Astrocyte (in vitro differentiated cells and primary cell): ENCODE data around the gene NUMB. TPM values are rescaled to one million over a fixed set of nuclear protein-coding genes. Genes with fewer than 3 reads are reported as not detected.
A peak's percentile ranks its signal among the peaks of the same experiment; 100 is the strongest.

ENCODE experiments used
- DNase-seq: peaks from one replicate; pipeline ENCODE4 v3.0.0-alpha.2; 2010; ENCODE audit warnings: low read depth
- FAIRE-seq: peaks from 2 replicates; lab custom pipeline; 2011; peaks lifted over from hg19 to GRCh38; lab: Jason Lieb, UNC
- H2AFZ ChIP-seq: 2 replicates; pipeline ENCODE4 v1.6.0; 2012; ENCODE audit warnings: low read depth, low read length, inconsistent platforms
- H3K27ac ChIP-seq: 2 replicates; pipeline ENCODE4 v1.5.1; 2011; ENCODE audit warnings: low read depth, low read length, inconsistent platforms
- H3K27me3 ChIP-seq: 2 replicates; pipeline ENCODE4 v1.6.0; 2011; ENCODE audit warnings: low read length, inconsistent platforms; ENCODE audit not compliant: insufficient read depth
- H3K36me3 ChIP-seq: 2 replicates; pipeline ENCODE4 v1.5.1; 2011; ENCODE audit warnings: low read length, inconsistent platforms; ENCODE audit not compliant: insufficient read depth
- H3K4me1 ChIP-seq: 2 replicates; pipeline ENCODE4 v1.5.1; 2011; ENCODE audit warnings: low read length, inconsistent platforms; ENCODE audit not compliant: insufficient read depth
- H3K4me2 ChIP-seq: 2 replicates; pipeline ENCODE4 v1.6.0; 2012; ENCODE audit warnings: low read length, inconsistent platforms
- H3K4me3 ChIP-seq: 2 replicates; pipeline ENCODE4 v1.5.1; 2011; ENCODE audit warnings: low read depth, mild to moderate bottlenecking, low read length, inconsistent platforms; ENCODE audit not compliant: insufficient read depth
- H3K79me2 ChIP-seq: 2 replicates; pipeline ENCODE4 v1.6.0; 2012; ENCODE audit warnings: mild to moderate bottlenecking, low read length, inconsistent platforms; ENCODE audit not compliant: insufficient read depth
- H3K9ac ChIP-seq: 2 replicates; pipeline ENCODE4 v1.6.0; 2012; ENCODE audit warnings: mild to moderate bottlenecking, low read length, inconsistent platforms
- H3K9me3 ChIP-seq: 2 replicates; pipeline ENCODE4 v1.5.1; 2012; ENCODE audit warnings: low read depth, mild to moderate bottlenecking, low read length, inconsistent platforms; ENCODE audit not compliant: insufficient read depth
- H4K20me1 ChIP-seq: 2 replicates; pipeline ENCODE4 v1.6.0; 2012; ENCODE audit warnings: low read length, inconsistent platforms; ENCODE audit not compliant: insufficient read depth
- H3K27ac Mint-ChIP-seq: one replicate; pipeline ENCODE4 v1.8.0; 2021; ENCODE audit warnings: mild to moderate bottlenecking, mixed read lengths; ENCODE audit not compliant: unreplicated experiment
- H3K27me3 Mint-ChIP-seq: one replicate; pipeline ENCODE4 v1.8.0; 2021; ENCODE audit warnings: low read depth, mixed read lengths; ENCODE audit not compliant: unreplicated experiment
- H3K36me3 Mint-ChIP-seq: one replicate; pipeline ENCODE4 v1.8.0; 2021; ENCODE audit warnings: low read depth, mixed read lengths; ENCODE audit not compliant: unreplicated experiment
- H3K4me1 Mint-ChIP-seq: one replicate; pipeline ENCODE4 v1.8.0; 2021; ENCODE audit warnings: low read depth, mixed read lengths; ENCODE audit not compliant: unreplicated experiment
- H3K4me3 Mint-ChIP-seq: one replicate; pipeline ENCODE4 v1.8.0; 2021; ENCODE audit warnings: mild to moderate bottlenecking, moderate library complexity, mixed read lengths; ENCODE audit not compliant: unreplicated experiment
- H3K9me3 Mint-ChIP-seq: one replicate; pipeline ENCODE4 v1.8.0; 2021; ENCODE audit warnings: mild to moderate bottlenecking, mixed read lengths; ENCODE audit not compliant: unreplicated experiment
- EZH2 ChIP-seq: IDR thresholded peaks from 2 replicates; pipeline ENCODE4 v1.6.1; 2012; ENCODE audit warnings: mild to moderate bottlenecking, low read length, inconsistent platforms; ENCODE audit not compliant: insufficient read depth
- total RNA-seq: library from RNA; stranded (reverse); gene quantifications from 2 replicates; pipeline ENCODE4 v1.2.1, GENCODE V29; 2021
- TF ChIP-seq, protein P1 (sequence below): IDR thresholded peaks from 2 replicates; pipeline ENCODE4 v1.5.1; 2011; ENCODE audit warnings: low read depth, mild to moderate bottlenecking, inconsistent platforms, low read length, moderate library complexity; ENCODE audit not compliant: insufficient read depth

NUMB gene
- total RNA-seq, 1 donor from 2014 or later: 93.9 TPM

DNA sequence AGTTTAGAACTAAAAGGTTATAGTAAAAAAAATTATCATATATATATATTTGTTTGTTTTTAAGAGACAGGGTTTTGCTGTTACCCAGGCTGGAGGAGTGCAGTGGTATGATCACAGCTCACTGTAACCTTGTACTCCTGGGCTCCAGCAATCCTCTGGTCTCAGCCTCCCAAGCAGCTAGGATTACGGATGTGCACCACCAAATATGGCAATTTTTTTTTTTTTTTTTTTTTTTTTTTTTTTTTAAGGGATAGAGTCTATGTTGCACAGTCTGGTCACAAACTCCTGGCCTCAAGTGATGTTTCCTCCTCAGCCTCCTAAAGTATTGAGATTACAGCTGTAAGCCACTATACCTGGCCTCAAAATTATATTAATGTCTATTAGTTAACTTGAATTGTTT lies 172.4 kb downstream of the NUMB start:
- Histone ChIP-seq H3K27me3 (no peaks in the 10 kb centered on the region), H2AFZ (no peak overlapping the region), H3K9ac (no peak overlapping the region), H3K9me3 (no peaks in the 10 kb centered on the region), H3K4me3 (no peak overlapping the region), H3K27ac (no peak overlapping the region), H3K4me1 (no peaks in the 10 kb centered on the region), H4K20me1 (peaks cover 17% of the 10 kb centered on the region), H3K79me2 (no peaks in the 10 kb centered on the region), H3K4me2 (no peak overlapping the region), H3K36me3 (peaks cover 45% of the 10 kb centered on the region)
- Mint-ChIP-seq H3K4me1 (peaks cover 8% of the 10 kb centered on the region), H3K4me3 (no peak overlapping the region), H3K36me3 (peaks cover 5% of the 10 kb centered on the region), H3K27ac (no peak overlapping the region), H3K9me3 (no peaks in the 10 kb centered on the region), H3K27me3 (no peaks in the 10 kb centered on the region)
- FAIRE-seq (no peak), DNase-seq (no peak)
- no peak for TF ChIP-seq EZH2
- TF ChIP-seq, protein P1, sequence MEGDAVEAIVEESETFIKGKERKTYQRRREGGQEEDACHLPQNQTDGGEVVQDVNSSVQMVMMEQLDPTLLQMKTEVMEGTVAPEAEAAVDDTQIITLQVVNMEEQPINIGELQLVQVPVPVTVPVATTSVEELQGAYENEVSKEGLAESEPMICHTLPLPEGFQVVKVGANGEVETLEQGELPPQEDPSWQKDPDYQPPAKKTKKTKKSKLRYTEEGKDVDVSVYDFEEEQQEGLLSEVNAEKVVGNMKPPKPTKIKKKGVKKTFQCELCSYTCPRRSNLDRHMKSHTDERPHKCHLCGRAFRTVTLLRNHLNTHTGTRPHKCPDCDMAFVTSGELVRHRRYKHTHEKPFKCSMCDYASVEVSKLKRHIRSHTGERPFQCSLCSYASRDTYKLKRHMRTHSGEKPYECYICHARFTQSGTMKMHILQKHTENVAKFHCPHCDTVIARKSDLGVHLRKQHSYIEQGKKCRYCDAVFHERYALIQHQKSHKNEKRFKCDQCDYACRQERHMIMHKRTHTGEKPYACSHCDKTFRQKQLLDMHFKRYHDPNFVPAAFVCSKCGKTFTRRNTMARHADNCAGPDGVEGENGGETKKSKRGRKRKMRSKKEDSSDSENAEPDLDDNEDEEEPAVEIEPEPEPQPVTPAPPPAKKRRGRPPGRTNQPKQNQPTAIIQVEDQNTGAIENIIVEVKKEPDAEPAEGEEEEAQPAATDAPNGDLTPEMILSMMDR: no peak

DNA sequence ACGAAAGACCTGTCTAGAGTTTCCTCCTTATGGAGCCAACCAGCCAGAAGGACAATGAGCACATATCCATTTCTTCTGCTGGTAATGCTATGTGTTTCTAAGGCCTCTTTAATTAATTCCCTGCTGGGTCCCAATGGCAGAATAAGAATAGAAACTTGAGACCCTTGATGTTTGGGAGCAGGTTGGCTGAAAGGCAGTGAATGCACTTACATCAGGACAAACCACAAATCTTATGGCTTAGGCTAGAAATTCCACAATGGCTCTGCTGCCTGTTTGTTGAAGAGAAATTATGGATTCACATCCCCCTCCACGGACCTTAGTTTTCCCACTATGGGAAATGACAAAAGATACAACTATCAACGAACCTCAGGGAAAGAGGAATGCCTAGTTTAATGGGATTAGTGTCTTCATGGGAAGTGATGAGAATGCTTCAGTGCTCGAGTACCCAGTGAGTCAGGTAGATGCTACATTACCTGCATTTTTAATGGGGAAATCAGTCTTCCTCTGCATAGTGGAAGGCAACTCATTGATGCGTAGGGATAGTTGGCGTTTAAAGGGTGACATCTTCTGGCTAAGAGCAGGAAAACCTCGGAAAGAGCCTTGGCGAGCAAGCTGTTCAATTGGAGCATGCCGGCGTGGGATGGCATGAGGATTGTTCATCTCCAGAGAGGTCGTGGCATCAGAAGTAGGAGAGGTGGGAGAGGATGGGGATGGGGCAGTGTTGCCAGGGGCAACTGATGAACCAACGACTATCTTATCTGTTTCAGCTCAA lies 174.6 kb downstream of the NUMB start:
- no peaks in the 10 kb centered on the region for H3K9me3 Mint-ChIP-seq
- H3K27me3 Mint-ChIP-seq: no peaks in the 10 kb centered on the region
- Histone ChIP-seq H3K36me3 (peaks cover 43% of the 10 kb centered on the region), H3K4me3 (no peak overlapping the region), H4K20me1 (peaks cover 17% of the 10 kb centered on the region), H3K27ac (no peak overlapping the region), H3K4me1 (no peaks in the 10 kb centered on the region), H3K9me3 (no peaks in the 10 kb centered on the region), H3K9ac (no peak overlapping the region), H3K4me2 (no peak overlapping the region), H2AFZ (no peak overlapping the region), H3K79me2 (no peaks in the 10 kb centered on the region), H3K27me3 (no peaks in the 10 kb centered on the region)
- H3K4me3 Mint-ChIP-seq: no peak overlapping the region
- H3K4me1 Mint-ChIP-seq: peaks cover 8% of the 10 kb centered on the region
- peaks cover 11% of the 10 kb centered on the region for H3K36me3 Mint-ChIP-seq
- no peak for TF ChIP-seq EZH2
- TF ChIP-seq, protein P1: peak; percentile 28
- H3K27ac Mint-ChIP-seq: peak overlapping the region; percentile 67
- FAIRE-seq (peak; percentile 26), DNase-seq (peak; percentile 18)

DNA sequence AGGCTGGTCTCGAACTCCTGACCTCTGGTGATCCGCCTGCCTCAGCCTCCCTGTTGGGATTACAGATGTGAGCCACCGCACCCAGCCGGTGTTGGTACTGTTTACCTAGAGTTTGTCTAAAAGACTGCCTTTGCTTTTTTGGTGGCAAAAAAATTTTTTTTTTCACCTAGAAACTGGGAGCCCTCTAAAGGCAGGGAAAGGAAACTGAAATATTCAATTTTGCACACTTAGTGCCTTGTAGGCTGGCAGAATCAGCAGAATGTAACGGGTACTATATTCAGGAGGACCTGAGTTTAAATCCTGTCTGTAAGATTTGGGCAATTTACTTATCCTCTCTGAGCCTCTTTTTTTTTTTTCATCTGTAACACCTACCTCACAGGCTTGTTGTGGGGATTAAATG lies 177.4 kb downstream of the NUMB start:
- peaks cover 8% of the 10 kb centered on the region for H3K4me1 Mint-ChIP-seq
- H3K36me3 ChIP-seq: peaks cover 51% of the 10 kb centered on the region
- TF ChIP-seq EZH2: no peak
- TF ChIP-seq, protein P1: no peak

More for the DNA sequence above, 177.4 kb downstream of the NUMB start:
- Histone ChIP-seq H2AFZ (no peak overlapping the region), H3K79me2 (no peaks in the 10 kb centered on the region), H3K9me3 (no peaks in the 10 kb centered on the region), H3K9ac (no peak overlapping the region), H3K4me3 (no peak overlapping the region), H3K4me2 (no peak overlapping the region), H3K27ac (no peak overlapping the region), H3K27me3 (no peaks in the 10 kb centered on the region), H3K4me1 (no peaks in the 10 kb centered on the region), H4K20me1 (peaks cover 17% of the 10 kb centered on the region)
- H3K36me3 Mint-ChIP-seq: peaks cover 13% of the 10 kb centered on the region
- DNase-seq (no peak), FAIRE-seq (no peak)
- H3K27ac Mint-ChIP-seq: no peak overlapping the region
- H3K27me3 Mint-ChIP-seq: no peaks in the 10 kb centered on the region
- H3K4me3 Mint-ChIP-seq: no peak overlapping the region
- no peaks in the 10 kb centered on the region for H3K9me3 Mint-ChIP-seq
